Mesothelial cell of epicardium (in vitro differentiated cells): ENCODE results near the gene LSM7. TPM values are rescaled to one million over a fixed set of nuclear protein-coding genes. Genes with fewer than 3 reads are reported as not detected.

Experiments
- DNase-seq, 2 experiments: peaks; one replicate each; pipeline ENCODE4 v3.0.0; 2021; ENCODE audit warnings: low spot score in 2 of 2; ENCODE audit not compliant: unreplicated experiment in 2 of 2
- H3K27ac Mint-ChIP-seq: 2 replicates; pipeline ENCODE4 v1.8.0; 2021; ENCODE audit warnings: mixed read lengths
- H3K27me3 Mint-ChIP-seq: 2 replicates; pipeline ENCODE4 v1.8.0; 2021; ENCODE audit warnings: low read depth, mixed read lengths
- H3K36me3 Mint-ChIP-seq: 2 replicates; pipeline ENCODE4 v1.8.0; 2021; ENCODE audit warnings: mixed read lengths
- H3K4me1 Mint-ChIP-seq: 2 replicates; pipeline ENCODE4 v1.8.0; 2021; ENCODE audit warnings: mixed read lengths
- H3K4me3 Mint-ChIP-seq: 2 replicates; pipeline ENCODE4 v1.8.0; 2021; ENCODE audit warnings: mild to moderate bottlenecking, moderate library complexity, mixed read lengths
- H3K9me3 Mint-ChIP-seq: 2 replicates; pipeline ENCODE4 v1.8.0; 2021; ENCODE audit warnings: mixed read lengths
- total RNA-seq: library from RNA; stranded (reverse); gene quantifications from 3 replicates; pipeline ENCODE4 v1.2.1, GENCODE V29; 2021
- TF ChIP-seq, protein P1 (sequence below): fragments of 200-600 bp; sonication (generic); IDR thresholded peaks from one replicate; pipeline ENCODE4 v1.5.0; 2021; ENCODE audit warnings: antibody characterized with exemption; ENCODE audit not compliant: unreplicated experiment

The LSM7 gene
- total RNA-seq, 1 donor from 2014 or later = 141 TPM

DNA sequence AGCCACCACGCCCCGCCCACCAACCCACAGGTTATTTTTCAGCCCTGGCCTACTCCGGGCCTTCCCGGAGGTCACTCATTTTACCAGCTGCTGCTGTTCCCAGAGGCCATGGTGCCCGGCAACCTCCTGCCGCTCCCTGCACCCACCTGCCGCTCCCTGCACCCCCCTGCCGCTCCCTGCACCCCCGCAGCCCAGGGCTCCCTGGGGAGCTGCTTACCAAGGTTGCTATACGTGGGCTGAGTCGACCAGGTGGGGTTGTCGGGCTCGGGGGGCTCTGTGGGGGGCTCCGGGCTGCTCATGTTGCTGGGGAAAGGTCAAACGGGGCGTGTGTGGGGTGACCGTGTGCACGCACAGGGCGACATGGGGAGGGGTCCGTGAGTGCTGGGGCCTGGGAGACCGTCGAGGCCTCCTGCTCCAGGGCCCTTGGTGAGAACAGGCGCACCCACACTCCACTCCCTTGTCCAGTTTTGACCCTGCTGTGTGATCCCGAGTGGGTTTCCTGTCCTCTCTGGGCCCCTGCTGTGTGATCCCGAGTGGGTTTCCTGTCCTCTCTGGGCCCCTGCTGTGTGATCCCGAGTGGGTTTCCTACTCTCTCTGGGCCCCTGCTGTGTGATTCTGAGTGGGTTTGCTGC lies 47.6 kb downstream of the LSM7 start:
- no peak for DNase-seq
- TF ChIP-seq, protein P1, sequence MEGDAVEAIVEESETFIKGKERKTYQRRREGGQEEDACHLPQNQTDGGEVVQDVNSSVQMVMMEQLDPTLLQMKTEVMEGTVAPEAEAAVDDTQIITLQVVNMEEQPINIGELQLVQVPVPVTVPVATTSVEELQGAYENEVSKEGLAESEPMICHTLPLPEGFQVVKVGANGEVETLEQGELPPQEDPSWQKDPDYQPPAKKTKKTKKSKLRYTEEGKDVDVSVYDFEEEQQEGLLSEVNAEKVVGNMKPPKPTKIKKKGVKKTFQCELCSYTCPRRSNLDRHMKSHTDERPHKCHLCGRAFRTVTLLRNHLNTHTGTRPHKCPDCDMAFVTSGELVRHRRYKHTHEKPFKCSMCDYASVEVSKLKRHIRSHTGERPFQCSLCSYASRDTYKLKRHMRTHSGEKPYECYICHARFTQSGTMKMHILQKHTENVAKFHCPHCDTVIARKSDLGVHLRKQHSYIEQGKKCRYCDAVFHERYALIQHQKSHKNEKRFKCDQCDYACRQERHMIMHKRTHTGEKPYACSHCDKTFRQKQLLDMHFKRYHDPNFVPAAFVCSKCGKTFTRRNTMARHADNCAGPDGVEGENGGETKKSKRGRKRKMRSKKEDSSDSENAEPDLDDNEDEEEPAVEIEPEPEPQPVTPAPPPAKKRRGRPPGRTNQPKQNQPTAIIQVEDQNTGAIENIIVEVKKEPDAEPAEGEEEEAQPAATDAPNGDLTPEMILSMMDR = no peak
- H3K9me3 Mint-ChIP-seq = no peaks in the 10 kb centered on the region
- H3K4me1 Mint-ChIP-seq = peaks cover 8% of the 10 kb centered on the region
- no peak overlapping the region for H3K27ac Mint-ChIP-seq
- H3K4me3 Mint-ChIP-seq = no peak overlapping the region
- no peaks in the 10 kb centered on the region for H3K36me3 Mint-ChIP-seq
- peaks cover 27% of the 10 kb centered on the region for H3K27me3 Mint-ChIP-seq

DNA sequence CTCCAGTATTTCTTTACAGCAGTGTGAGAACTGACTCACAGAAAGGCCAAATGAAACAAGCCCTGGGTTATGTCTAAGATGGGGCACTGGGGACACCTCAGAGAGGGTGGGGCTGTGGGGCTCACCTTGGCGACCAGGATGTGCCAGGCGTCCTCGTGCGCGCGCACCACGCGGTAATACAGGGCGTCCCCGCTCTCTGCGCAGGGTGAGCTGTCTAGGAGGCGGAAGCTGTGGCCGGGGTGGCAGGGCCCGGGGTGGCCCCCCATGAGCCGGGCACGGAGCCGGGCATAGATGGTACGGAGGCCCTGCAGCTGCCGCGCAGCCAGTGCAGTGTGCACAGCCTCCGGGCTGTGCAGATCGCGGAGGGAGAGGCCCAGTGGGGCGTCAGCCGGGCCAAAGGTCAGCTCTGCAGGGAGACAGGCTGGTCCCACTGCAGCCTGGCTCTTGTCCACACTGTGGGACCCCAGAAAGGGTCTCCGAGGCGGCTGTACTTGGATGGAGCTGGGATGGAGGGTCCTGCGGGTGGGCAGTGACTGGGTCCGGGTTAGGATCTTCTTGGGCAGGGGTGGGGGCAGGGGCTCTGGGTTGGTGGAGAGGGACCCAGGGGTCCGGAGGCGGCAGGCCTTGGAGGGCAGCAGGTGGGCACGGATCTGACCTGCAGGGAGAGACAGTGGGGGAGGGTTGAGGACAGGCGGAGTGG lies 49.8 kb downstream of the LSM7 start:
- no peak overlapping the region for H3K4me3 Mint-ChIP-seq
- no peak for DNase-seq

DNA sequence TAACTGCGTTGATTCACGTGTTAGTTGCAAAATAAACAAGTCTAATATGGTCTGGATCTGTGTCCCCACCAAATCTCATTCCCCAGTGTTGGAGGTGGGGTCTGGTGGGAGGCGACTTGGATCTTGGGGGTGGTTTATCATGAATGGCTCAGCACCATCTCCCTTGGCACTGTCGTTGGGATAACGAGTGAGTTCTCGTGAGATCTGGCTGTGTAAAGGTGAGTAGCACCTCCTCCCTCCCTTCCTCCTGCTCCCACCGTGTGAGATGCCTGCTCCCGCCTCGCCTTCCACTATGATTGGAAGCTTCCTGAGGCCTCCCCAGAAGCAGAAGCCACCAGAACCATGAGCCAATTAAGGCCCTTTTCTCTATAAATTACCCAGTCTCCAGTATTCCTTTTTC lies 51.2 kb downstream of the LSM7 start:
- peaks cover 8% of the 10 kb centered on the region for H3K36me3 Mint-ChIP-seq
- peaks cover 18% of the 10 kb centered on the region for H3K4me1 Mint-ChIP-seq
- no peak for DNase-seq
- H3K4me3 Mint-ChIP-seq = no peak overlapping the region
- peaks cover 5% of the 10 kb centered on the region for H3K27me3 Mint-ChIP-seq
- TF ChIP-seq, protein P1 = no peak
- no peak overlapping the region for H3K27ac Mint-ChIP-seq
- H3K9me3 Mint-ChIP-seq = no peaks in the 10 kb centered on the region

More for the DNA sequence above, 49.8 kb downstream of the LSM7 start:
- H3K4me1 Mint-ChIP-seq = peaks cover 17% of the 10 kb centered on the region
- H3K27ac Mint-ChIP-seq = no peak overlapping the region
- peaks cover 17% of the 10 kb centered on the region for H3K27me3 Mint-ChIP-seq
- TF ChIP-seq, protein P1 = no peak
- H3K9me3 Mint-ChIP-seq = no peaks in the 10 kb centered on the region
- peaks cover 8% of the 10 kb centered on the region for H3K36me3 Mint-ChIP-seq

DNA sequence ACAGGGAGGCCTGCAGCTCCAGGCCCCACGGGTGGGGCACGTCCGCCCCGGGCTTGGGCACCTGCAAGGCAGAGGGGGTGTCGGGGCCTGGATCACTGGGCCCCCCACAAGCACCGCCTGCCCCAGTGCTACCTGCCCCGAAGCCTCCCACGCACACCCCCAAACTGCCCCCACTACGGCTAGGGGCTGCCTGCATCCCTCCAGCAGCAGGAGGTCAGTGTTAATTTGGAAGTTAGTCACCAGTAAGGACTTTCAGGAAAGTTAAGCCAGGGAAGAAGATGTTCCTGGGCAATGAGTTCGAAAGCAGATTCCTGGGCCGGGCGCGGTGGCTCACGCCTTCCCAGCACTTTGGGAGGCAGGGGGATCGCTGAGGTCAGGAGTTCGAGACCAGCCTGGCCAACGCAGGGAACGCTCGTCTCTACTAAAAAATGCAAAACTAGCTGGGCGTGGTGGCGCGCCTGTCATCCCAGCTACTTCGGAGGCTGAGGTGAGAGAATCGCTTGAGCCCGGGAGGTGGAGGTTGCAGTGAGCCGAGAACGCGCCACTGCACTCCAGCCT lies 51.9 kb downstream of the LSM7 start:
- TF ChIP-seq, protein P1 = no peak
- H3K4me1 Mint-ChIP-seq = peaks cover 19% of the 10 kb centered on the region
- DNase-seq = no peak
- peaks cover 11% of the 10 kb centered on the region for H3K36me3 Mint-ChIP-seq
- no peaks in the 10 kb centered on the region for H3K27me3 Mint-ChIP-seq
- no peak overlapping the region for H3K27ac Mint-ChIP-seq
- no peaks in the 10 kb centered on the region for H3K9me3 Mint-ChIP-seq
- H3K4me3 Mint-ChIP-seq = no peak overlapping the region

DNA sequence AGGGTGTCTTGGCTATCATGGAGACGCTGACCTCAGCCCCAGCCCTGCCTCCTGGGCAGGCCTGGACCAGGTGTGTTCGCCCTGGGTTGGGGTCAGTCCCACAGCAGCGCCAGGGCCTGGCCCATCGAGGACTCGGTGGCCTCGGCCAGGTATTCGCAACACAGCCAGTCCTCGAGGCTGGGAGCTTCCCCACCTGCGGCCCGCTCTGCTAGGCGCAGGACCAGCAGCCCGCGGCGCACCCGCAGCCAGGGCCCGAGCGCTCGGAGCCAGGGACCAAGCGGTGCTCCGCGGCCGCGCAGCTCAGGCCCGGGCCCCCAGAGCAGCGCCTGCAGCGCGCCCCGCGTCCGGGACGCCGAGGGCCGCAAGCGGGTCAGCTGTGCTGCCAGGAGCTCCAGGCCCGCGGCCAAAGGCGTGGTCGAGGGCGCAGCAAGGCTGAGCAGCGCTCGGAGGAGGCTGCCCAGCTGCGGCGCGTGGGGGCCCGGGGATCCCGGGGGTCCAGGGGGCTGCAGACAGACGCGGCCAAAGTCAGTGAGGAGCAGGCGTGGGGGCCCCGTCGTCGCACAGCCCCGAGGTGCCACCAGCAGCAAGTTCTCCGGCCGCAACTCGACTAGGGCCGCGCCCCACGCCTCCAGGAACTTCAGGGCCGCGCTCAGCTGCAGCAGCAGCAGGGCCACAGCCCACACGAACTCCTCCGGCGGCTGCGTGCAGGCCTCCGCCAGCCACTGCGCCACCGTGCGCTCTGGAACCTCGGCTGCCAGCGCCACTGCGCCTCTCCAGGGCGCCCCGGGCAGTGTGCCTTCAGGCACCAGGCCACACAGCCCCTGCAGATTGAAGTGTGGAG lies 52.6 kb downstream of the LSM7 start:
- peaks cover 22% of the 10 kb centered on the region for H3K4me1 Mint-ChIP-seq
- H3K9me3 Mint-ChIP-seq = no peaks in the 10 kb centered on the region
- H3K36me3 Mint-ChIP-seq = peaks cover 13% of the 10 kb centered on the region
- H3K27ac Mint-ChIP-seq = no peak overlapping the region
- TF ChIP-seq, protein P1 = no peak
- DNase-seq = no peak
- H3K27me3 Mint-ChIP-seq = no peaks in the 10 kb centered on the region
- no peak overlapping the region for H3K4me3 Mint-ChIP-seq
